Kidney epithelial cell (primary cell): Measurements from ENCODE around the gene WDR45. TPM values are rescaled to one million over a fixed set of nuclear protein-coding genes. Genes with fewer than 3 reads are reported as not detected.

Source experiments
- DNase-seq: peaks from one replicate; pipeline ENCODE4 v3.0.0-alpha.2; 2010; ENCODE audit warnings: low read depth
- H3K27me3 ChIP-seq: 2 replicates; pipeline ENCODE4 v1.6.0; 2011; ENCODE audit warnings: low read length; ENCODE audit not compliant: control insufficient read depth, insufficient read depth
- H3K36me3 ChIP-seq: 2 replicates; pipeline ENCODE4 v1.5.1; 2011; ENCODE audit warnings: low read length; ENCODE audit not compliant: control insufficient read depth, insufficient read depth
- H3K4me3 ChIP-seq: 2 replicates; pipeline ENCODE4 v1.5.1; 2011; ENCODE audit warnings: low read depth, mild to moderate bottlenecking, control low read depth, low read length
- total RNA-seq: library from RNA; depleted of rRNA; stranded (reverse); fragments of >200 nt; gene quantifications from 2 replicates; pipeline ENCODE4 v1.2.3, GENCODE V29; 2015
- TF ChIP-seq, protein P1 (sequence below): IDR thresholded peaks from 2 replicates; pipeline ENCODE4 v1.5.1; 2011; ENCODE audit warnings: mild to moderate bottlenecking, moderate library complexity, low read length, control low read depth, inconsistent platforms; ENCODE audit not compliant: insufficient read depth, poor library complexity, severe bottlenecking

Gene WDR45
- total RNA-seq, 1 donor from 2014 or later, result 117 TPM

GRCh38 chrX:49073601-49074575, 5.8 kb downstream of the WDR45 start, which contains the start of gene PRAF2:
TSS of gene PRAF2 (minus strand) at chrX:49074002. CDS start at chrX:49073987, 15 bp downstream.
- H3K36me3 ChIP-seq, result no peaks in the 10 kb centered on the region
- H3K4me3 ChIP-seq, result peak within 1 kb of the TSS; percentile 69
- peak; percentile 62 for DNase-seq
- H3K27me3 ChIP-seq, result no peaks in the 10 kb centered on the region
- TF ChIP-seq, protein P1, sequence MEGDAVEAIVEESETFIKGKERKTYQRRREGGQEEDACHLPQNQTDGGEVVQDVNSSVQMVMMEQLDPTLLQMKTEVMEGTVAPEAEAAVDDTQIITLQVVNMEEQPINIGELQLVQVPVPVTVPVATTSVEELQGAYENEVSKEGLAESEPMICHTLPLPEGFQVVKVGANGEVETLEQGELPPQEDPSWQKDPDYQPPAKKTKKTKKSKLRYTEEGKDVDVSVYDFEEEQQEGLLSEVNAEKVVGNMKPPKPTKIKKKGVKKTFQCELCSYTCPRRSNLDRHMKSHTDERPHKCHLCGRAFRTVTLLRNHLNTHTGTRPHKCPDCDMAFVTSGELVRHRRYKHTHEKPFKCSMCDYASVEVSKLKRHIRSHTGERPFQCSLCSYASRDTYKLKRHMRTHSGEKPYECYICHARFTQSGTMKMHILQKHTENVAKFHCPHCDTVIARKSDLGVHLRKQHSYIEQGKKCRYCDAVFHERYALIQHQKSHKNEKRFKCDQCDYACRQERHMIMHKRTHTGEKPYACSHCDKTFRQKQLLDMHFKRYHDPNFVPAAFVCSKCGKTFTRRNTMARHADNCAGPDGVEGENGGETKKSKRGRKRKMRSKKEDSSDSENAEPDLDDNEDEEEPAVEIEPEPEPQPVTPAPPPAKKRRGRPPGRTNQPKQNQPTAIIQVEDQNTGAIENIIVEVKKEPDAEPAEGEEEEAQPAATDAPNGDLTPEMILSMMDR, result no peak

DNA sequence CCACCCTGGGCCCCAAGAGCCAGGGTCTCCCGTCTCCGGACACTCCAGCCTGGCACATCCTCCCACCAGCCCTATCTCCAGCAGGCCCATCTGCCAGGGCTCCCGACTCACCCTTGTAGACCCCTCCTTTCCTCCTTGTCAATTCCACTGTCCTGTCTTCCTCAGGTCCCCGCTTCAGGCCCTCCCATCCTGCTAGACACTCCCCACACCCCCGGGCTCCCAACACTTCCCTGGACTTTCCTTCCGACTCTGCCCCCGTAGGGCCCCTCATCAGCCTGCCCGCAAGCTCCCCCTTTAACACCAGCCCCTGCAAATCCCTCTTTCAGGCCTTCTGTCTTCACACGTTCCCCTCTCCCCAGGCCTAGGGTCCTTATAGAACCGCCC, 7.0 kb downstream of the WDR45 start:
- peak overlapping the region; percentile 69 for H3K4me3 ChIP-seq
- TF ChIP-seq, protein P1, result no peak

DNA sequence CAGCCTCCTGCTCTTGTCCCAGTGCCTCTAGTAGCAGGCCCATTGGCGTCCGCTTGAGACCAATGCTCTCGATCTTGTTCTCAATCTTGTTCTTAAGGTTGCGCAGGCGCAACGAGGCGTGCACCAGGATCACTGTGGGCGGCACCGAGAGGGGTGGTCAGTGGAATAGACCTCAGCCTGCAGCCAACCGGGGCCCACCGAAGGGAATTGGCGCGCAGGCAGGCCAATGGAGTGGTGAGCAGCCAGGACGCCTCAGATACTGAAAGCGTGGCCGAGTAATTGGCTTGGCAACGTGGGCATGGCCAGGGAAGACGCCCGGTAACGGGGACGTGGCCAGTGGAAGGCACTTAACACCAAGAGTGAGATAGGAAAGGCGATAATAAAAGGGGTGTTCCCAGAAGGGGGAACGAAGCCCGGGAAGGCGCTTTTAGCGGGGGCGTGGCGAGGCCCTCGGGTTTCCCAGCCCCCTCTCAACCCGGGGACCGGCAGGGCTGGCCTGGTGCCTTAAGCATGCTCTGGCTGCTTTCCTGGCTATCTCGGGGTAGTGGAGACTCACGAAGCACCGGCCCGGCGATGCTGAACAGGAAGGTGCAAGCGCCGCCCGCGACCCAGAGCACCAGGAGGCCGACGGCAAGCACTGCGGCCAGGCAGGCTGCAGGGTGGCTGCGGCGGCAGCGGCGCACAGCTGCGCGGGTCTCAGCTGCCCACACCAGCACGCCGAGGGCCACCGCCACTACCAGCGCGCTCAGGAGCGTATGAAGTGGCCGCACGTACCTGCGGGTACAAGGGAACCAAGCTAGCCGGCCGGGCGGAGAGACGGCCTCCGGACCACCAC, 7.6 kb downstream of the WDR45 start:
- no peaks in the 10 kb centered on the region for H3K27me3 ChIP-seq
- H3K4me3 ChIP-seq, result peak overlapping the region; percentile 69
- no peaks in the 10 kb centered on the region for H3K36me3 ChIP-seq
- DNase-seq, result peak; percentile 21
- TF ChIP-seq, protein P1, result no peak

More for the DNA sequence above, 7.0 kb downstream of the WDR45 start:
- H3K27me3 ChIP-seq, result no peaks in the 10 kb centered on the region
- DNase-seq, result no peak
- no peaks in the 10 kb centered on the region for H3K36me3 ChIP-seq

GRCh38 chrX:49070988-49071387, 8.7 kb downstream of the WDR45 start:
- TF ChIP-seq, protein P1, result no peak
- H3K4me3 ChIP-seq, result no peak overlapping the region
- H3K27me3 ChIP-seq, result no peaks in the 10 kb centered on the region
- no peak for DNase-seq
- H3K36me3 ChIP-seq, result no peaks in the 10 kb centered on the region

DNA sequence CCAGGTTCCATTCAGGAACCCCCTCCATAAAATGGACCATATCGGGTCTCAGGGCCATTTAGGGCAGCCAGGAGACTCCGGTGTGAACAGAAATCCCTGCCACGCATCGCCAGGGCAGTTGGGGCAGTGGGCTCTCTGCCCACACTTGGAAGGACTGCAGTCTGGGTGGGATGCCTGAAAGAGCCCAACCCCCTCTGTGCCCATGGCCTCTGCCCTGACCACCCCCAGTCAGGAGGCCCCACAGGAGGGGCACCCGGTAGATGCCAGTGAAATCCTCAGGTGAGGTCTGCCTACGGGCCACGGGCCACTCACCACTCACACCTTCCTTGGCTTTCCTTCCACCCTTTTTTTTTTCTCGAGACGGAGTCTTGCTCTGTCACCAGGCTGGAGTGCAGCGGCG, 10.6 kb downstream of the WDR45 start:
- peaks cover 1% of the 10 kb centered on the region for H3K36me3 ChIP-seq
- no peaks in the 10 kb centered on the region for H3K27me3 ChIP-seq
- H3K4me3 ChIP-seq, result no peak overlapping the region
- no peak for DNase-seq
- TF ChIP-seq, protein P1, result no peak
